ENCODE results near the gene HOXB3. TPM values are rescaled to one million over a fixed set of nuclear protein-coding genes. Genes with fewer than 3 reads are reported as not detected.

The HOXB3 gene
- total RNA-seq, 5 donors from 2014 or later (not counting 1 experiment from before 2014, with no cell fraction given), result 3.5 to 7.7 (median 4.2) TPM

GRCh38 chr17:48549281-48549630, 40.8 kb downstream of the HOXB3 start:
- DNase-seq, result no peak
- Mint-ChIP-seq H3K36me3 (peaks cover 2% of the 10 kb centered on the region), H3K4me1 (peaks cover 30 to 39% (median 34%) of the 10 kb centered on the region in 3 donors), H3K4me3 (no peak overlapping the region), H3K9me3 (no peaks in the 10 kb centered on the region), H3K27me3 (peaks cover 1 to 5% of the 10 kb centered on the region in 2 donors), H3K27ac (peak overlapping the region in 1 of 2 donors; percentile 61)
- no CpG with 5 or more reads among the region's 3 CpGs for WGBS (ENCODE audit: insufficient coverage)
- ChIA-PET POLR2A (interaction anchor here in 1 of 2 donors (0.5 kb wide), 1 partner anchor 168 kb away, joined by 3 read pairs; no protein-coding TSS in a partner anchor), CTCF (interaction anchor here in 1 of 2 donors (0.5 kb wide), 1 partner anchor 36 kb away, joined by 3 read pairs; no protein-coding TSS in a partner anchor)
- Histone ChIP-seq H3K27me3 (replicated peaks in 1 of 2; ENCODE audit: control insufficient read depth in 2 of 2, extremely low read depth in 1 of 2, insufficient read depth in 2 of 2, low read length in 1 of 2) (peaks cover 0 to 19% of the 10 kb centered on the region in 2 experiments), H3K36me3 (ENCODE audit: control insufficient read depth in 2 of 2, extremely low read depth in 1 of 2, insufficient read depth in 1 of 2, low read length in 1 of 2) (peaks cover 0 to 11% of the 10 kb centered on the region in 2 donors), H3K27ac (ENCODE audit: low read length) (no peak overlapping the region), H3K4me3 (ENCODE audit: control insufficient read depth in 1 of 2, extremely low read depth in 1 of 2, low read length in 1 of 2) (no peak overlapping the region), H3K9me3 (no peaks in the 10 kb centered on the region), H3K4me1 (ENCODE audit: control insufficient read depth in 1 of 2, extremely low read depth in 1 of 2, insufficient read depth in 2 of 2, low read length in 2 of 2) (peaks cover 25 to 44% of the 10 kb centered on the region in 2 experiments)
- ATAC-seq (replicated peaks in 1 of 4), result no peak

- Histone ChIP-seq H3K4me1 (ENCODE audit: control insufficient read depth in 1 of 2, extremely low read depth in 1 of 2, insufficient read depth in 2 of 2, low read length in 2 of 2) (peaks cover 25 to 44% of the 10 kb centered on the region in 2 experiments), H3K4me3 (ENCODE audit: control insufficient read depth in 1 of 2, extremely low read depth in 1 of 2, low read length in 1 of 2) (no peak overlapping the region), H3K27me3 (replicated peaks in 1 of 2; ENCODE audit: control insufficient read depth in 2 of 2, extremely low read depth in 1 of 2, insufficient read depth in 2 of 2, low read length in 1 of 2) (peaks cover 0 to 24% of the 10 kb centered on the region in 2 experiments), H3K36me3 (ENCODE audit: control insufficient read depth in 2 of 2, extremely low read depth in 1 of 2, insufficient read depth in 1 of 2, low read length in 1 of 2) (peaks cover 0 to 11% of the 10 kb centered on the region in 2 donors), H3K27ac (ENCODE audit: low read length) (peak overlapping the region; percentile 74), H3K9me3 (no peaks in the 10 kb centered on the region)
- Mint-ChIP-seq H3K27me3 (peaks cover 3 to 5% of the 10 kb centered on the region in 2 donors), H3K36me3 (peaks cover 2% of the 10 kb centered on the region), H3K4me1 (peaks cover 34 to 42% (median 36%) of the 10 kb centered on the region in 3 donors), H3K27ac (peak overlapping the region; percentile 59 to 96), H3K9me3 (no peaks in the 10 kb centered on the region), H3K4me3 (peak overlapping the region; percentile 34 to 91 (median 56))
- no CpG with 5 or more reads among the region's 6 CpGs for WGBS (ENCODE audit: insufficient coverage)
- DNase-seq (no peak), ATAC-seq (replicated peaks in 1 of 4) (no peak)
- CTCF ChIA-PET, result interaction anchor here (0.5 to 1.4 kb wide), 6 partner anchors 13 to 197 kb away, joined by 3 to 8 read pairs (median 4); no protein-coding TSS in a partner anchor
- POLR2A ChIA-PET, result interaction anchor here in 1 of 2 donors (0.5 kb wide), 1 partner anchor 169 kb away, joined by 3 read pairs; no protein-coding TSS in a partner anchor
Measured at GRCh38 chr17:48548523-48549280, 41.3 kb downstream of the HOXB3 start.

- peaks cover 5 to 6% of the 10 kb centered on the region in 2 donors for H3K27me3 Mint-ChIP-seq
- Histone ChIP-seq H3K27me3 (replicated peaks in 1 of 2; ENCODE audit: control insufficient read depth in 2 of 2, extremely low read depth in 1 of 2, insufficient read depth in 2 of 2, low read length in 1 of 2) (peaks cover 0 to 30% of the 10 kb centered on the region in 2 experiments), H3K27ac (ENCODE audit: low read length) (peak overlapping the region; percentile 74), H3K9me3 (no peaks in the 10 kb centered on the region), H3K4me1 (ENCODE audit: control insufficient read depth in 1 of 2, extremely low read depth in 1 of 2, insufficient read depth in 2 of 2, low read length in 2 of 2) (peaks cover 25 to 44% of the 10 kb centered on the region in 2 experiments), H3K4me3 (ENCODE audit: control insufficient read depth in 1 of 2, extremely low read depth in 1 of 2, low read length in 1 of 2) (peak overlapping the region in 1 of 2 donors; percentile 32), H3K36me3 (ENCODE audit: control insufficient read depth in 2 of 2, extremely low read depth in 1 of 2, insufficient read depth in 1 of 2, low read length in 1 of 2) (peaks cover 0 to 11% of the 10 kb centered on the region in 2 donors)
- H3K4me1 Mint-ChIP-seq, result peaks cover 34 to 44% (median 41%) of the 10 kb centered on the region in 3 donors
- H3K9me3 Mint-ChIP-seq, result no peaks in the 10 kb centered on the region
- ATAC-seq (replicated peaks in 1 of 4) (no peak), DNase-seq (peak in 27 of 35 experiments; percentile 22 to 76 (median 36))
- H3K27ac Mint-ChIP-seq, result peak overlapping the region; percentile 59 to 96
- CTCF ChIA-PET, result interaction anchor here in 1 of 2 donors (0.6 to 1.4 kb wide), 5 partner anchors 13 to 73 kb away, joined by 3 to 8 read pairs (median 4); no protein-coding TSS in a partner anchor
- H3K4me3 Mint-ChIP-seq, result peak overlapping the region; percentile 56 to 91 (median 66)
- POLR2A ChIA-PET, result interaction anchor here (0.6 to 0.7 kb wide), 2 partner anchors 40 to 291 kb away, joined by 3 to 6 read pairs; no protein-coding TSS in a partner anchor
- WGBS (ENCODE audit: insufficient coverage), result 63% methylated on average over 11 of the region's 24 CpGs
- H3K36me3 Mint-ChIP-seq, result peaks cover 2% of the 10 kb centered on the region
Measured at GRCh38 chr17:48547808-48548522, 42.1 kb downstream of the HOXB3 start.

GRCh38 chr17:48546924-48547807, 42.9 kb downstream of the HOXB3 start:
- H3K27ac Mint-ChIP-seq, result peak overlapping the region; percentile 59 to 96
- Histone ChIP-seq H3K4me3 (ENCODE audit: control insufficient read depth in 1 of 2, extremely low read depth in 1 of 2, low read length in 1 of 2) (no peak overlapping the region), H3K9me3 (no peaks in the 10 kb centered on the region), H3K27me3 (replicated peaks in 1 of 2; ENCODE audit: control insufficient read depth in 2 of 2, extremely low read depth in 1 of 2, insufficient read depth in 2 of 2, low read length in 1 of 2) (peaks cover 0 to 36% of the 10 kb centered on the region in 2 experiments), H3K4me1 (ENCODE audit: control insufficient read depth in 1 of 2, extremely low read depth in 1 of 2, insufficient read depth in 2 of 2, low read length in 2 of 2) (peaks cover 25 to 47% of the 10 kb centered on the region in 2 experiments), H3K27ac (ENCODE audit: low read length) (peak overlapping the region; percentile 49), H3K36me3 (ENCODE audit: control insufficient read depth in 2 of 2, extremely low read depth in 1 of 2, insufficient read depth in 1 of 2, low read length in 1 of 2) (peaks cover 0 to 11% of the 10 kb centered on the region in 2 donors)
- H3K4me1 Mint-ChIP-seq, result peaks cover 39 to 49% (median 49%) of the 10 kb centered on the region in 3 donors
- H3K9me3 Mint-ChIP-seq, result no peaks in the 10 kb centered on the region
- ChIA-PET POLR2A (interaction anchor here (0.6 to 0.7 kb wide), 2 partner anchors 39 to 290 kb away, joined by 3 to 6 read pairs; no protein-coding TSS in a partner anchor), CTCF (interaction anchor here (0.6 to 1.4 kb wide), 7 partner anchors 21 to 1226 kb away, joined by 3 to 8 read pairs (median 3); partner anchors contain the start of gene HOXB5 (in 1 of the 2))
- WGBS (ENCODE audit: insufficient coverage), result 41% methylated on average over 3 of the region's 10 CpGs
- ATAC-seq (replicated peaks in 1 of 4) (no peak), DNase-seq (peak in 1 of 35 experiments; percentile 28)
- peak overlapping the region; percentile 56 to 91 (median 66) for H3K4me3 Mint-ChIP-seq
- H3K27me3 Mint-ChIP-seq, result peaks cover 7 to 12% of the 10 kb centered on the region in 2 donors
- H3K36me3 Mint-ChIP-seq, result peaks cover 3% of the 10 kb centered on the region

- peaks cover 0 to 11% of the 10 kb centered on the region in 2 donors for H3K36me3 ChIP-seq (ENCODE audit: control insufficient read depth in 2 of 2, extremely low read depth in 1 of 2, insufficient read depth in 1 of 2, low read length in 1 of 2)
- DNase-seq, result no peak
- Mint-ChIP-seq H3K4me3 (peak overlapping the region; percentile 37 to 91 (median 90)), H3K36me3 (peaks cover 3% of the 10 kb centered on the region), H3K27me3 (peaks cover 10 to 15% of the 10 kb centered on the region in 2 donors), H3K4me1 (peaks cover 44 to 55% (median 52%) of the 10 kb centered on the region in 3 donors), H3K9me3 (no peaks in the 10 kb centered on the region), H3K27ac (peak overlapping the region; percentile 59 to 96)
- CTCF ChIA-PET, result interaction anchor here in 1 of 2 donors (0.6 to 0.8 kb wide), 2 partner anchors 47 to 1227 kb away, joined by 3 to 4 read pairs; partner anchors contain the start of gene HOXB5
- no peak overlapping the region for H3K4me3 ChIP-seq (ENCODE audit: control insufficient read depth in 1 of 2, extremely low read depth in 1 of 2, low read length in 1 of 2)
- 60% methylated on average over 3 of the region's 10 CpGs for WGBS (ENCODE audit: insufficient coverage)
- H3K27me3 ChIP-seq (replicated peaks in 1 of 2; ENCODE audit: control insufficient read depth in 2 of 2, extremely low read depth in 1 of 2, insufficient read depth in 2 of 2, low read length in 1 of 2), result peaks cover 0 to 44% of the 10 kb centered on the region in 2 experiments
- ATAC-seq (replicated peaks in 1 of 4), result no peak
- peak overlapping the region; percentile 49 for H3K27ac ChIP-seq (ENCODE audit: low read length)
- POLR2A ChIA-PET, result interaction anchor here in 1 of 2 donors (0.6 kb wide), 1 partner anchor 16 kb away, joined by 6 read pairs; no protein-coding TSS in a partner anchor
- H3K4me1 ChIP-seq (ENCODE audit: control insufficient read depth in 1 of 2, extremely low read depth in 1 of 2, insufficient read depth in 2 of 2, low read length in 2 of 2), result peaks cover 25 to 54% of the 10 kb centered on the region in 2 experiments
- no peaks in the 10 kb centered on the region for H3K9me3 ChIP-seq
Measured at GRCh38 chr17:48546137-48546923, 43.7 kb downstream of the HOXB3 start.

All from T-cell (primary cell).